Measurements from ENCODE around the gene AMY1C.

Gene AMY1C

GRCh38 chr1:103790172-103790571 is 40.5 kb downstream of the AMY1C start:
- Histone ChIP-seq H4K20me1 (ENCODE audit: insufficient read depth, low read length, poor library complexity, severe bottlenecking) (no peaks in the 10 kb centered on the region), H3K4me2 (ENCODE audit: low read depth, low read length, poor library complexity, severe bottlenecking) (no peak overlapping the region), H3K27me3 (ENCODE audit: insufficient read depth, low read length, poor library complexity, severe bottlenecking) (no peaks in the 10 kb centered on the region)

More at GRCh38 chr1:103790172-103790571, 40.5 kb downstream of the AMY1C start:
- H3K4me3 ChIP-seq (ENCODE audit: low read length, poor library complexity, severe bottlenecking) = no peak overlapping the region
- H3K79me2 ChIP-seq (ENCODE audit: insufficient read depth, low read length) = no peaks in the 10 kb centered on the region
- no peaks in the 10 kb centered on the region for H3K4me1 ChIP-seq (ENCODE audit: insufficient read depth, low read length, poor library complexity, severe bottlenecking)
- H3K9me3 ChIP-seq (ENCODE audit: insufficient read depth, low read depth, low read length) = no peaks in the 10 kb centered on the region
- H3K9ac ChIP-seq (ENCODE audit: low read depth, low read length, poor library complexity, severe bottlenecking) = no peak overlapping the region
- H3F3A ChIP-seq (ENCODE audit: low read depth) = no peaks in the 10 kb centered on the region
- H3K36me3 ChIP-seq (ENCODE audit: insufficient read depth, low read length) = no peaks in the 10 kb centered on the region
- no peak overlapping the region for H2AFZ ChIP-seq (ENCODE audit: low read length)
- no peaks in the 10 kb centered on the region for H3K9me2 ChIP-seq (replicated peaks; ENCODE audit: low read depth, low read length)
- TF ChIP-seq CTCF (conservative IDR thresholded peaks at IDR 0.05; ENCODE audit: low read length) (no peak), EZH2phosphoT487 (IDR thresholded peaks at IDR 0.05; ENCODE audit: borderline replicate concordance) (no peak)
